Activated CD4-positive, alpha-beta T cell treated with anti-CD3 and anti-CD28 coated beads for 24 hours (primary cell): Measurements from ENCODE around the gene ICA1.

ENCODE experiments used
- DNase-seq, 2 donors: peaks; one replicate each; pipeline ENCODE4 v3.0.0-alpha.2; 2020; ENCODE audit warnings: low read depth in 2 of 2

Gene ICA1

GRCh38 chr7:8133188-8133848 is 128.6 kb downstream of the ICA1 start:
- DNase-seq, result no peak

GRCh38 chr7:8131694-8132605 is 130.0 kb downstream of the ICA1 start:
- no peak for DNase-seq

- DNase-seq, result no peak
Observed at GRCh38 chr7:8130663-8131062, 131.3 kb downstream of the ICA1 start.

- DNase-seq, result no peak
Observed at GRCh38 chr7:8129318-8129659, 132.7 kb downstream of the ICA1 start.

GRCh38 chr7:8128449-8129317 is 133.3 kb downstream of the ICA1 start:
- DNase-seq, result no peak

GRCh38 chr7:8126601-8127167 is 135.3 kb downstream of the ICA1 start:
- no peak for DNase-seq

GRCh38 chr7:8125680-8126444 is 136.1 kb downstream of the ICA1 start:
- DNase-seq, result peak; percentile 55 to 59

- no peak for DNase-seq
Observed at GRCh38 chr7:8121243-8121642, 140.7 kb downstream of the ICA1 start.

- no peak for DNase-seq
Observed at GRCh38 chr7:8120390-8121058, 141.4 kb downstream of the ICA1 start.

GRCh38 chr7:8119262-8119661 is 142.7 kb downstream of the ICA1 start:
- no peak for DNase-seq

- no peak for DNase-seq
Observed at GRCh38 chr7:8117195-8117594, 144.8 kb downstream of the ICA1 start.

GRCh38 chr7:8115547-8116402 is 146.2 kb downstream of the ICA1 start:
- DNase-seq, result no peak

GRCh38 chr7:8114175-8114574 is 147.8 kb downstream of the ICA1 start:
- DNase-seq, result no peak

GRCh38 chr7:8113184-8113583 is 148.8 kb downstream of the ICA1 start:
- DNase-seq, result no peak

GRCh38 chr7:8112685-8113084 is 149.3 kb downstream of the ICA1 start:
- DNase-seq, result no peak

- no peak for DNase-seq
Observed at GRCh38 chr7:8111282-8111960, 150.5 kb downstream of the ICA1 start.

GRCh38 chr7:8109196-8110022 is 152.6 kb downstream of the ICA1 start:
- DNase-seq, result no peak

GRCh38 chr7:8105449-8106095 is 156.4 kb downstream of the ICA1 start:
- no peak for DNase-seq
